Prostate gland (tissue), 2 donors: Measurements from ENCODE around the gene PLA2G3. TPM values are rescaled to one million over a fixed set of nuclear protein-coding genes. Genes with fewer than 3 reads are reported as not detected.

Source experiments
- DNase-seq: peaks from one replicate; pipeline ENCODE4 v3.0.0-alpha.2; 2019; ENCODE audit warnings: low spot score
- H3K27ac ChIP-seq, 2 donors: fragments of 200-600 bp; sonication (generic); 2 replicates each; pipeline ENCODE4 v1.5.1; 2017 to 2019
- H3K27me3 ChIP-seq: fragments of 200-600 bp; sonication (generic); replicated peaks from 2 replicates; pipeline ENCODE4 v1.5.1; 2019; ENCODE audit not compliant: insufficient read depth
- H3K36me3 ChIP-seq, 2 donors: fragments of 200-600 bp; sonication (generic); 1 replicate in 1 of 2; 2 replicates in 1 of 2; pipeline versions ENCODE4 v1.5.1 to v1.8.1; 2017 to 2019
- H3K4me1 ChIP-seq: fragments of 200-600 bp; sonication (generic); replicated peaks from 2 replicates; pipeline ENCODE4 v1.5.1; 2019
- H3K4me3 ChIP-seq, 2 donors: fragments of 200-600 bp; sonication (generic); 2 replicates each; pipeline ENCODE4 v1.5.1; 2017 to 2019
- H3K9me3 ChIP-seq: fragments of 200-600 bp; sonication (generic); 2 replicates; pipeline ENCODE4 v1.5.1; 2017
- CTCF ChIP-seq, 4 experiments: fragments of 200-600 bp in 2 of 4; fragments of 450-650 bp in 2 of 4; sonication (generic) in 2 of 4; IDR thresholded peaks; 1 replicate in 3 of 4; 2 replicates in 1 of 4; pipeline ENCODE4 v1.5.1; 2016 to 2019; ENCODE audit warnings: antibody characterized with exemption in 4 of 4, mild to moderate bottlenecking in 2 of 4, moderate library complexity in 2 of 4
- POLR2A ChIP-seq: fragments of 450-650 bp; IDR thresholded peaks from one replicate; pipeline ENCODE4 v1.6.1; 2016; ENCODE audit warnings: antibody characterized with exemption, mild to moderate bottlenecking
- POLR2AphosphoS5 ChIP-seq: sonication (generic); formaldehyde crosslinking; IDR thresholded peaks from one replicate; pipeline ENCODE4 v1.6.1; 2017; ENCODE audit warnings: antibody characterized with exemption
- WGBS: methylation state at CpG from one replicate; pipeline ENCODE4 v1.1.5; 2018; 5-methylcytosine and 5-hydroxymethylcytosine counted together
- intact Hi-C: fragments of 100-400 bp; cut with DNase I; formaldehyde crosslinking; loops from one replicate; pipeline ENCODE4 v1.14.2; 2022
- total RNA-seq, 2 donors: library from RNA; depleted of rRNA; stranded (reverse); fragments of >200 nt; gene quantifications; one replicate each; pipeline ENCODE4 v1.1.0, GENCODE V29; 2016

Gene PLA2G3
- total RNA-seq, 2 donors from 2014 or later, result 0.23 to 1.5 TPM

- Histone ChIP-seq H3K36me3 (peaks cover 0 to 12% of the 10 kb centered on the region in 2 donors), H3K4me3 (no peak overlapping the region), H3K9me3 (no peaks in the 10 kb centered on the region), H3K4me1 (no peaks in the 10 kb centered on the region), H3K27me3 (no peaks in the 10 kb centered on the region), H3K27ac (peak overlapping the region; percentile 90 to 97)
- intact Hi-C loops, result no loop called here
- TF ChIP-seq POLR2A (no peak), POLR2AphosphoS5 (peak; percentile 62)
- 73% methylated on average over 8 of the region's 8 CpGs for WGBS
- no peak for DNase-seq
Observed at GRCh38 chr22:31102441-31103081, 37.7 kb downstream of the PLA2G3 start.

GRCh38 chr22:31100762-31101525 lies 39.4 kb downstream of the PLA2G3 start:
- Histone ChIP-seq H3K36me3 (peaks cover 0 to 23% of the 10 kb centered on the region in 2 donors), H3K9me3 (no peaks in the 10 kb centered on the region), H3K27ac (peak overlapping the region; percentile 60 to 90), H3K27me3 (no peaks in the 10 kb centered on the region), H3K4me3 (no peak overlapping the region), H3K4me1 (no peaks in the 10 kb centered on the region)
- DNase-seq, result no peak
- WGBS, result 96% methylated on average over 18 of the region's 18 CpGs
- intact Hi-C loops, result no loop called here
- no peak for TF ChIP-seq POLR2A

GRCh38 chr22:31099841-31100761 lies 40.2 kb downstream of the PLA2G3 start:
- DNase-seq, result no peak
- Histone ChIP-seq H3K9me3 (no peaks in the 10 kb centered on the region), H3K27me3 (no peaks in the 10 kb centered on the region), H3K36me3 (peaks cover 0 to 25% of the 10 kb centered on the region in 2 donors), H3K4me1 (no peaks in the 10 kb centered on the region), H3K4me3 (no peak overlapping the region), H3K27ac (peak overlapping the region in 1 of 2 donors; percentile 33)
- 92% methylated on average over 34 of the region's 34 CpGs for WGBS
- no peak for TF ChIP-seq POLR2A
- no peak for TF ChIP-seq POLR2AphosphoS5
- intact Hi-C loops, result no loop called here

GRCh38 chr22:31099386-31099785 lies 40.9 kb downstream of the PLA2G3 start:
- H3K27ac ChIP-seq, result peak overlapping the region; percentile 25 to 33

GRCh38 chr22:31098632-31099110 lies 41.6 kb downstream of the PLA2G3 start:
- TF ChIP-seq POLR2AphosphoS5, result no peak
- no peak for TF ChIP-seq POLR2A
- TF ChIP-seq CTCF (IDR thresholded peaks at IDR 0.05), result no peak
- Histone ChIP-seq H3K4me1 (no peaks in the 10 kb centered on the region), H3K27ac (peak overlapping the region; percentile 25 to 33), H3K27me3 (no peaks in the 10 kb centered on the region), H3K36me3 (peaks cover 0 to 25% of the 10 kb centered on the region in 2 donors), H3K9me3 (no peaks in the 10 kb centered on the region), H3K4me3 (no peak overlapping the region)
- DNase-seq, result no peak
- intact Hi-C loops, result no loop called here
- WGBS, result 68% methylated on average over 34 of the region's 36 CpGs

More at GRCh38 chr22:31099386-31099785, 40.9 kb downstream of the PLA2G3 start:
- Histone ChIP-seq H3K4me3 (no peak overlapping the region), H3K9me3 (no peaks in the 10 kb centered on the region), H3K36me3 (peaks cover 0 to 25% of the 10 kb centered on the region in 2 donors), H3K27me3 (no peaks in the 10 kb centered on the region), H3K4me1 (no peaks in the 10 kb centered on the region)
- no peak for DNase-seq
- intact Hi-C loops, result no loop called here
- WGBS, result 73% methylated on average over 6 of the region's 6 CpGs
- TF ChIP-seq POLR2AphosphoS5 (no peak), POLR2A (no peak), CTCF (IDR thresholded peaks at IDR 0.05) (no peak)
